ENCODE results near the gene EIF4G1. TPM values are rescaled to one million over a fixed set of nuclear protein-coding genes. Genes with fewer than 3 reads are reported as not detected.

EIF4G1 gene
- total and polyA plus RNA-seq, 10 of the 15 experiments (the other 5 are each of a cell fraction or from before 2014, with no cell fraction given), result 5.7 to 462 (median 237) TPM

DNA sequence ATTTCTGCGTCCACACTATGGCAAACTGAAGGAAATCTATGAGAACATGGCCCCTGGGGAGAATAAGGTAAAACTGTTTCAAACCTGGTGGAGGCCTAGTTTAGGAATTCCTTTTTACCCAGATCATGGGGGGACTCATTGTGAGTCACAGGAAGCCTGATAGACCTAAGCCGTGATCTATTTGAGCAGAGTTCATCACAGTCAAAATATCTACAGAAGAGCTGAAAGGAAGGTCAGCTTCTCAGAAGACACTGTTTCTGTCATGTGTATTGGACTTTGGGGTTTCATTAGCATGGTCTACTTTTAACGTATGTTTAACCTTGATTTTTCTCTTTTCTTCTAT lies 14.1 kb upstream of the EIF4G1 start:
- H2AFZ ChIP-seq (ENCODE audit: control insufficient read depth, low read depth, low read length), result no peak overlapping the region
- BruUV-seq (replicated peaks), result no TSS peak
- peaks cover 20% of the 10 kb centered on the region for H3K79me2 ChIP-seq (ENCODE audit: control insufficient read depth, insufficient read depth, low read length)
- TF ChIP-seq POU2F2 (IDR thresholded peaks at IDR 0.05; ENCODE audit: borderline replicate concordance, low read depth, low read length) (no peak), SMAD1 (IDR thresholded peaks at IDR 0.05; ENCODE audit: low read depth, partially characterized antibody) (no peak), TCF7 (IDR thresholded peaks at IDR 0.05; ENCODE audit: borderline replicate concordance) (no peak), ZNF622 (IDR thresholded peaks at IDR 0.05) (no peak), HCFC1 (IDR thresholded peaks at IDR 0.05; ENCODE audit: low read length) (no peak), ZNF207 (IDR thresholded peaks at IDR 0.05; ENCODE audit: borderline replicate concordance) (no peak)
- TF ChIP-seq, protein P1, sequence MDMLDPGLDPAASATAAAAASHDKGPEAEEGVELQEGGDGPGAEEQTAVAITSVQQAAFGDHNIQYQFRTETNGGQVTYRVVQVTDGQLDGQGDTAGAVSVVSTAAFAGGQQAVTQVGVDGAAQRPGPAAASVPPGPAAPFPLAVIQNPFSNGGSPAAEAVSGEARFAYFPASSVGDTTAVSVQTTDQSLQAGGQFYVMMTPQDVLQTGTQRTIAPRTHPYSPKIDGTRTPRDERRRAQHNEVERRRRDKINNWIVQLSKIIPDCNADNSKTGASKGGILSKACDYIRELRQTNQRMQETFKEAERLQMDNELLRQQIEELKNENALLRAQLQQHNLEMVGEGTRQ (IDR thresholded peaks at IDR 0.05; ENCODE audit: borderline replicate concordance, low read depth, low read length), result no peak
- H3K9ac ChIP-seq (ENCODE audit: control insufficient read depth, insufficient read depth, low read length), result peak overlapping the region; percentile 91
- 84% methylated on average over 3 of the region's 3 CpGs for WGBS (ENCODE audit: insufficient coverage, insufficient replicate concordance, low lambda C conversion rate, missing lambda C conversion rate)
- peak overlapping the region; percentile 88; the same call in 1 of the 2 replicates for H3K4me3 ChIP-seq
- no peaks in the 10 kb centered on the region for H4K20me1 ChIP-seq (ENCODE audit: control insufficient read depth, insufficient read depth)
- in situ Hi-C loops (cut with MboI) (no loop called here), intact Hi-C loops (cut with micrococcal nuclease; ENCODE audit: unreplicated experiment) (no loop called here)
- FAIRE-seq, result no peak
- ChIA-PET CTCF (interaction anchor here (1.1 kb wide), 1 partner anchor 11 kb away, joined by 6 read pairs; no protein-coding TSS in a partner anchor), POLR2A (interaction anchor here (1.5 kb wide), 1 partner anchor 13 kb away, joined by 3 read pairs; no protein-coding TSS in a partner anchor), SMC1A (ENCODE audit: uncharacterized antibody, unreplicated experiment) (no interaction called here), RAD21 (ENCODE audit: unreplicated experiment) (no interaction called here)
- no peaks in the 10 kb centered on the region for H3K27me3 ChIP-seq (replicated peaks in 1 of 2; ENCODE audit: control insufficient read depth in 2 of 2, insufficient read depth in 2 of 2, low read length in 1 of 2)
- DNase-seq (ENCODE audit: low read depth, low spot score), result no peak
- no peak overlapping the region for H3K27ac ChIP-seq (ENCODE audit: control insufficient read depth, insufficient read depth)
- peak overlapping the region; percentile 96 for H3K4me2 ChIP-seq (ENCODE audit: control insufficient read depth, insufficient read depth)
- no peaks in the 10 kb centered on the region for H3K9me3 ChIP-seq (replicated peaks; ENCODE audit: control insufficient read depth, insufficient read depth, low read length)
- ATAC-seq, result no peak
- H3K36me3 ChIP-seq (ENCODE audit: control insufficient read depth in 2 of 2, insufficient read depth in 2 of 2, low read length in 1 of 2), result peaks cover 18 to 24% of the 10 kb centered on the region in 2 experiments
- peaks cover 3% of the 10 kb centered on the region for H3K4me1 ChIP-seq (ENCODE audit: control insufficient read depth, insufficient read depth, low read length)

DNA sequence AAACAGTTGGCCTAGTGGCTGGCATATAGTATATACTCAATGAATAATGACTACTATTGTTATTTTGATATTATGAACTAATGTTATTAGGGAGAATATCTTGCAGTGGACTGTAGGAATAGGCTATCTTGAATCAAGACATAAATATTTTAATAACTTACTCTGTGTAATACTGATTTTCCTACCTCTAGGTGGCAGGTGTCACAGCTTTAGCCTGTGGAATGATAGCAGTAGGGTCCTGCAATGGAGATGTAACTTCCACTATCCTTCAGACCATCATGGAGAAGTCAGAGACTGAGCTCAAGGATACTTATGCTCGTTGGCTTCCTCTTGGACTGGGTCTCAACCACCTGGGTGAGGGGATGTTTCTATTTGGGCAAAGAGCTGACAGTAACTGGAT lies 8.8 kb upstream of the EIF4G1 start:
- Histone ChIP-seq H3K36me3 (ENCODE audit: control insufficient read depth in 2 of 2, insufficient read depth in 2 of 2, low read length in 1 of 2) (peaks cover 30 to 32% of the 10 kb centered on the region in 2 experiments), H3K27me3 (replicated peaks in 1 of 2; ENCODE audit: control insufficient read depth in 2 of 2, insufficient read depth in 2 of 2, low read length in 1 of 2) (no peaks in the 10 kb centered on the region), H3K79me2 (ENCODE audit: control insufficient read depth, insufficient read depth, low read length) (peaks cover 5% of the 10 kb centered on the region), H4K20me1 (ENCODE audit: control insufficient read depth, insufficient read depth) (no peaks in the 10 kb centered on the region), H3K4me1 (ENCODE audit: control insufficient read depth, insufficient read depth, low read length) (no peaks in the 10 kb centered on the region), H3K4me2 (ENCODE audit: control insufficient read depth, insufficient read depth) (no peak overlapping the region), H3K9me3 (replicated peaks; ENCODE audit: control insufficient read depth, insufficient read depth, low read length) (no peaks in the 10 kb centered on the region), H2AFZ (ENCODE audit: control insufficient read depth, low read depth, low read length) (no peak overlapping the region), H3K9ac (ENCODE audit: control insufficient read depth, insufficient read depth, low read length) (no peak overlapping the region), H3K4me3 (no peak overlapping the region), H3K27ac (ENCODE audit: control insufficient read depth, insufficient read depth) (no peak overlapping the region)
- RAD21 ChIA-PET (ENCODE audit: unreplicated experiment), result no interaction called here
- BruUV-seq (replicated peaks), result no TSS peak
- POLR2A ChIA-PET, result no interaction called here
- SMC1A ChIA-PET (ENCODE audit: uncharacterized antibody, unreplicated experiment), result no interaction called here
- 100% methylated on average over 1 of the region's 1 CpG for WGBS (ENCODE audit: insufficient coverage, insufficient replicate concordance, low lambda C conversion rate, missing lambda C conversion rate)
- DNase-seq (ENCODE audit: low read depth, low spot score) (no peak), ATAC-seq (peak; percentile 85), FAIRE-seq (peak; percentile 31)
- in situ Hi-C loops (cut with MboI), result no loop called here
- TF ChIP-seq RAD21 (IDR thresholded peaks at IDR 0.05; ENCODE audit: insufficient read depth, low read depth, low read length) (0 out of 2 replicates have a peak, but pooled peaks have one; percentile 10), STAT1 (conservative IDR thresholded peaks at IDR 0.05) (no peak)
- TF ChIP-seq, protein P2, sequence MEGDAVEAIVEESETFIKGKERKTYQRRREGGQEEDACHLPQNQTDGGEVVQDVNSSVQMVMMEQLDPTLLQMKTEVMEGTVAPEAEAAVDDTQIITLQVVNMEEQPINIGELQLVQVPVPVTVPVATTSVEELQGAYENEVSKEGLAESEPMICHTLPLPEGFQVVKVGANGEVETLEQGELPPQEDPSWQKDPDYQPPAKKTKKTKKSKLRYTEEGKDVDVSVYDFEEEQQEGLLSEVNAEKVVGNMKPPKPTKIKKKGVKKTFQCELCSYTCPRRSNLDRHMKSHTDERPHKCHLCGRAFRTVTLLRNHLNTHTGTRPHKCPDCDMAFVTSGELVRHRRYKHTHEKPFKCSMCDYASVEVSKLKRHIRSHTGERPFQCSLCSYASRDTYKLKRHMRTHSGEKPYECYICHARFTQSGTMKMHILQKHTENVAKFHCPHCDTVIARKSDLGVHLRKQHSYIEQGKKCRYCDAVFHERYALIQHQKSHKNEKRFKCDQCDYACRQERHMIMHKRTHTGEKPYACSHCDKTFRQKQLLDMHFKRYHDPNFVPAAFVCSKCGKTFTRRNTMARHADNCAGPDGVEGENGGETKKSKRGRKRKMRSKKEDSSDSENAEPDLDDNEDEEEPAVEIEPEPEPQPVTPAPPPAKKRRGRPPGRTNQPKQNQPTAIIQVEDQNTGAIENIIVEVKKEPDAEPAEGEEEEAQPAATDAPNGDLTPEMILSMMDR (IDR thresholded peaks at IDR 0.05 in 2 of 3, conservative IDR thresholded peaks at IDR 0.05 in 1 of 3; ENCODE audit: control insufficient read depth in 2 of 3, extremely low read depth in 1 of 3, insufficient read depth in 1 of 3, low read depth in 3 of 3, low read length in 3 of 3), result peak; percentile 22 to 40 (median 23); a peak in 4 of 6 replicates
- CTCF ChIA-PET, result interaction anchor here (0.7 to 1.2 kb wide), 3 partner anchors 13 to 208 kb away, joined by 3 to 4 read pairs (median 4); no protein-coding TSS in a partner anchor
- intact Hi-C loops (cut with micrococcal nuclease; ENCODE audit: unreplicated experiment), result no loop called here
